GM21825 (cell line): ENCODE measurements around the gene APBA2.

Experiments
- ATAC-seq: cut with Tn5 transposase; IDR thresholded peaks from one replicate; pipeline ENCODE4 v1.9.1; 2021; ENCODE audit warnings: mild to moderate bottlenecking, moderate library complexity; ENCODE audit not compliant: unreplicated experiment

APBA2 gene

GRCh38 chr15:29113336-29114220, 227.8 kb downstream of the APBA2 start:
- no peak for ATAC-seq

GRCh38 chr15:29114221-29115092, 228.7 kb downstream of the APBA2 start:
- no peak for ATAC-seq

DNA sequence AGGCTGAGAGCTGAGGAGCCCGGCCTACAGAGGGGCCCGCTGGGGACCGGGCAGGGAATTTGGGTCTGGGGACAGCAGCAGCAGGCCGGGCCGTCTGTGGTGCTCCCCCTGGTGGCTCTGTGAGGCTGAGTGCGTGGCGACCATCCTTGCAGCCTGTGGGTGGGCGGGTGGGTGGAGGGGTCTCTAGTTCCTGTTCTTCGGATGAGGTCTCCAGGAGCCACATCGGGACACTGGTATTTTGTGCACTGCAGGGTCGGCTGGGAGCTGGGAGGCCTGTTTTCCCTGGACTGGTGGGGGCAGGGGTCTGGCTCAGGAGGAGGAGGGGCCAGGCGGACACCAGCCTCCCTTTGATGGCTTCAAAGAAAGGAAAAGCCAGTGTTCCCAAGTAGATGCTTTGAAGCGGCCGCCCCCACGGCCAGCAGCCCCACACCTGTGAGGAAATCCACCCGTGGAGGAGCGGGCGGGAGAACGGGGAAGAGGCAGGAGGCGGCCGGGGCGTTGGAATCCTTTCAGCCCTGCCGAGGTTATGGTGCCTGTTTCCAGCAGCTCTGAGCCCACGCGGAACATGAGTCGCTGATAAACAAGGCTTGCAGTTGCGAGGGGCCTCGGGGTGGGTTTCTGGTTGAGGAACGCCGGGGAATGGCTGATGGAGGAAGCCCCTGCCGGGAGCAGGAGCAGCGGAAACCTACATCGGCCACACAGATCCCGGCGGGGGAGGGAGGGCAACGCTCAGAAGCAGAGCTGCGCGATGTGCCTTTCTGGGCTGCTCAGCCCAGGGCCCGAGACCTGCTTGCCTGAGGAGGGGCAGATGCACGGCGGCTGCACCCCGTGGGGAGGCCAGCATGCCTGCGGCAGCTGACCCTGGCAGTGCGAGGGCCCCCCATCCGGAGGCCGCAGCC, 229.6 kb downstream of the APBA2 start:
- no peak for ATAC-seq

DNA sequence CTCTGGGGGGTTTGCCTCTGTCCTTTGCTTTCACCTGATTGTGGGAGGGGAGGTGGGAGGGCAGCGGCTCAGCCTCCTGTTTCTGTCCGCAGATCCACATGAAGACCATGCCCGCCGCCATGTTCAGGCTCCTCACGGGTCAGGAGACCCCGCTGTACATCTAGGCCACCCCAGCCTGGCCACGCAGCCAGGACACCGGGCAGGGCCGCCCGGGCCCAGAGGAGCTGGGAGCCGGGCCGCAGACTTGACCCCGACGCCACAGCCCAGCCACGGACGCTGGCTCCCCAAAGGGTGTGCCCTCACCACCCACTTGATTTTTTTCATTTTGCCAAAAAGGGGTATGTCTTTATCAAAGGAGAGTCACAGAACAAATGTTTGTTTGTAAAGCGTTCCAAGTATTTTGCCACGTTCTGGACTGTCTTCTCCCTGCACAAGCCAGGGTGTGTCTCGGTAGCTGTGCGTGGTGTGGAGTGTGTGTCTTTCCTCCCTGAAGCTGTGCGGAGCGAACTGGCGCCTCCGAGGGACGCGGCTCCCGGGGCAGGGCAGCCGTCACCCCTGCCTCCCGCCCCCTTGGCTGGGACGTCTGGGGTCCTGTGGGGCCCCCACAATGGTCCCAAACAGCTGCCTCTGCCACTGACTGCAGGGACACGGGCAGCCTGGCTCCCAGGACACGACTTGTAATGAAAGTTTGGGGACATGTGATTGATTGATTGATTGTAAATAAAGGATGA, 231.4 kb downstream of the APBA2 start:
- ATAC-seq: no peak

GRCh38 chr15:29117778-29118177, 232.0 kb downstream of the APBA2 start:
- no peak for ATAC-seq

GRCh38 chr15:29119847-29120246, 234.1 kb downstream of the APBA2 start:
- ATAC-seq: no peak

DNA sequence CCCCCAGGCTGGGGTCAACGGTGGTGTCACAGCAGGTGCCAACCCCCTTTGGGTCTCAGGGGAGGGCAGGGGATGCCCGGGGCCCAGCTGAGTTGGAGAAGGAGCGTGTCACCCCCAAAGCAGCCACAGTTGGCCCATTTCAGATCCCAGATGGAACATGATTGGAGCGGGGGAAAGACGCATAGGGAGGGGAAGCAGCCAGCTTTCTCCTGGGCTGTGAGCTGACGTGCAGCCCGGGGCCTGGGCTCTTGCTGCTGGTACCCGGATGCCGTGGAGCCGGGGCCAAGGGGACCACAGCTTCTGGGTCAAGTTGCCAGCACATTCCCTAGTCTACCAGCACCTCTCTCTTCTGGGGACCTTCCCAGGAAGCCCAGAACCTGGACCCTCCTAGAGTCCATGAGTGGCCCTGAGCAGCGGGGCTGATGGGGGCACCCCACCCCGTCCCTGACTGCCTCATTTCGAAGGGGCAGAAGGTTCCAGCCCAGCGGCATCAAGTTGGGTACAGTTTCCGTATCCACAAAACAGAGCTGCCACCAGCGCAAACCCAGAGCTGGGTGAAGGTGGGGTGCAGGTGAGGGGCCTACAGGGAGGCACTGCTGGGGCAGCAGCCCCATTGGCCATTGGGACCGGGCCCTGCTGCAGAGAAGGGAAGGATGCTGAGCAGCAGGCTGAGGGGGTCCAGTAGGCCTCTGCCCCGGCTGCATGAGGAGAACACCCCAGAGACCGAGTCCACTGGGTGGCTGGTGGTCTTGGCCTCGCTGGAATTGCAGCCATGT, 235.0 kb downstream of the APBA2 start:
- ATAC-seq: no peak

DNA sequence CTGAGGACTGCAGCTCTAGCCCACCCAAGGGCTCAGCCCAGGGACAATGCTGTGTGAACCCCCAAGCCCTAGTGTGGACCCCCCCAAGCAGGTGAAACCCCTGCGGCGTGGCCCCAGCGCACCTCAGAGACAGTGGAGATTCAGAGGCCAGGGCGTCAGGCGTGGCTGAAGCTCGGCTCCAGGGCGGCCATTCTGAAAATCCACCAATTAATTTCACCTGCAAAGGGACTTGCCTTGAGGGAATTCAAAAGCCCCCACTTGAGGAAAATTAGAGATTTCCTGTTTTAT, 235.5 kb downstream of the APBA2 start:
- no peak for ATAC-seq

DNA sequence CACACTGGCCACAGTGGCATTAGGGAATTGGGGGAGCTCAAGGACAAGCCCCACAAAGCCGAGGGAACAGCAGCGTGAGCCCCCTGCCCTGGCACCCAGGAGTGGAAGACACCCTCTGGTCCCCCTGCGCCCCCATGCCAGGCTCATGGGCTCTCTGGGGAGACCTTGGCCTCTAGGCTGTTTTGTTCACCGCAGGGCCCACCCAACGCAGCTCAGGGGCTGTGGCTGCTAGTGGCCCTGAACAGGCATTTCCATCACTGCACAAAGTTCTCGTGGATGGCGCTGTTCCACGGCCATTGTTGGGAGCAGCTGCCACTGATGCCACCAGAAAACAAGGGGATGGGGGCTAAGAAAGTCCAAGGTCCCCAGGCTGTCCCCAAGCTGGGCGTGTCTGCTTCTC, 236.1 kb downstream of the APBA2 start:
- ATAC-seq: no peak

GRCh38 chr15:29122506-29122905, 236.7 kb downstream of the APBA2 start:
- no peak for ATAC-seq

- no peak for ATAC-seq
Observed at GRCh38 chr15:29123171-29123570, 237.4 kb downstream of the APBA2 start.

- ATAC-seq: no peak
Observed at GRCh38 chr15:29123991-29124390, 238.2 kb downstream of the APBA2 start.

GRCh38 chr15:29124581-29125381, 239.0 kb downstream of the APBA2 start:
- no peak for ATAC-seq

DNA sequence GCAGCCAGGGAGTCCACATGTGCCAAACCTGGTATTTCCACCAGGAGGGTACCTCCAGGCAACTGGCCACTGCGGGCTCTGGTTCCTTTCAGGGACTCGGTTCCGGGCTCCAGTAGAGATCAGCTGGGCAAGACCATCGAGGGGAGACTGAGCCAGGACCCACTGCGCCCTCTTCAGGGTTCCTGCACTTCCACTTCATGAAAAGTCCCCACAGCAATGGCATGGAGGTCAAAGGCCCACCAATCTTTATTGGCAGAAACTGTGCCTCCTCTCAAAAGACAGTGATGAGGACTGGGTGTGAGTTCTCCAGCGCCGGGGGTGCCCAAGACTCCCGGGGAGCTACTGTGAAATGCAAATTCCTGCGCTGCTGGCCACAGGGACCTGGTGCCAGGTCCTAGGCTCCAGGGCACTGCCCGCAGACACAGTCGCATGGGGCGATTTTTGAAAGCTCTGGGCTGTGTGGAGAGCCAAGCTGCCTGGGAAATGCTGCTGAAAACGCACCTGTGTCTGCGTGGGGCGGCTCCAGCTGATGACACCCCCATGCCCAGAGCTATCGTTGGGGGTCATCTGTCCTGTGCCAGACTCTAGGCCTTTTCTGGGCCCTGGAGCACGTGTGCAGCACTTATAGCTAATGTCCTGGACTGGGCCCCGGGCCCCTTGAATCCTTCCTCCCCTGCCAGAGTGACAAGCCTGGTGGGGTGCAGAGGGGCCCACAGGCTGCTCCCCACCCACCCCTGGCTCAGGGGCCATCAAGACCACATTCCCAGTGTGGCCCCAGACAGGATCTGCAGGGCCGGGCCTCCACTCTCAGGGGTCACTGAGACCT, 239.8 kb downstream of the APBA2 start:
- ATAC-seq: no peak

GRCh38 chr15:29126208-29126536, 240.4 kb downstream of the APBA2 start:
- ATAC-seq: no peak

GRCh38 chr15:29126821-29127461, 241.2 kb downstream of the APBA2 start:
- no peak for ATAC-seq

DNA sequence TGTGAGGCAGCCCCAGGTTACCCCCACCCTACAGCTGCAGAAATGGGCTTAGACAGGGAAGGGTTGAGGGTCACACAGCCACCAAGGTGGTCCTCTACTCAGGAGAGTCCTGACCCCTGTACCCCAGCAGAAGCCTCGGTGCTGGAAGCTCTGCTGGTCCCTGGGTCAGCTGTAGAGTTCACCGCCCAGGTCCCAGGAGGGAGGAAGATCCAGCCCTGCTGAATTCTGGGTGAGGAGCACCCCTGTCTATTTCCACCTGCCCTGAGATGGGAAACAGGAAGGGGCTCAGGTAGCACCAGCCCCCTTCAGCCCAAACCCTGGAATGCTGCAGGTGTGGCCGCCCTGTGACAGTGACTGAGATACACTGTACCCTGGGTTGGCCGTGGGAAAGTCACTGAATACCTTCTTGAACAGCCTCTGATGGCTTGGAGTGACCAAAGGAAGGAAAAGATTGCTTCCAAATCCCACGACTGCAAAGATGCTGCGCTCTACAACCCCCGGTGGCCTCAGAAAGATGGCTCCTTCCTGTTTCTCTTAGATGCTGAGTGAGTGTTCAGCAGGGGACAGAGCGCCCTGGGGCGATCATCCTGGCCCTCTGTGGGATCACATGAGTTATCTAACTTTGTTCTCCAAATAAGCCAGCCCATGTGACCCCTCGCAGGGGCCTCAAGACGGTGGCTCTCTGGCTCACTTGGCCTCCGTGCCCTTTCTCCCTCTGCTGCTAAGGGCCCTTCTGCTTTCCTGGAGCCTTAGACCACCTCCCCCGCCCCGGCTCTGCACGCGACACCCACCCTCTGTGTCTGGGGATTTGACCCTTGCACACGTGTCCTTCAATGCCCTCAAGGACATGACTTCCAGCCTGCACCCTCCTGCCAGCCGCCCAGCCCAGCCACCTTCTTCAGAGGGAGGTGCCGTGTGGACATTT, 242.0 kb downstream of the APBA2 start:
- ATAC-seq: no peak
